Measurements from ENCODE around the gene KRTAP15-1. TPM values are rescaled to one million over a fixed set of nuclear protein-coding genes. Genes with fewer than 3 reads are reported as not detected.

Gene KRTAP15-1, protein sequence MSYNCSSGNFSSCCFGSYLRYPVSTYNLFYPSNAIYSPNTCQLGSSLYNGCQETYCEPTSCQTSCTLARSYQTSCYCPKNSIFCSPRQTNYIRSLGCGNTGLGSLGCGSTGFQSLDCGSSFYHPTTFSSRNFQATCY
- not detected for total RNA-seq

DNA sequence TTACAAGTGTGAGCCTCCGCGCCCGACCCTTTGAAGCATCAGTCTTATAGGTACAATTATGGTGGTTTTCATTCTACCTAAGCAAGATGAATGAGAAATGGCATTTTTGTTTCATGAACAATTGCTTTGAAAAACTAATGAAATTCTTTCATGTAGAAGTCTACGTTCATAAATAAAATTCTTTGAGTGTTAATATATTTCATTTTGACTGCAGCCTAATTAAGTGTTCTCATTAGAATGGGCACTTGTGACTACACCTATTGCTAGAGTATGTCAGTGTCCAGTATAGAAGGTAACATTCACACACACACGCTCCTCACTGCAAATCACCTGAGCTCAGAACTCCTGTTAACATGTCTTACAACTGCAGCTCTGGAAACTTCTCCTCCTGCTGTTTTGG is at the start of gene KRTAP15-1:
KRTAP15-1 (plus strand) TSS at position 301 of the 400 bp plus-strand sequence; CDS start at position 354, 53 bp downstream.
- FAIRE-seq (no peak), DNase-seq (ENCODE audit: low spot score in 2 of 2) (no peak)

- no peak for FAIRE-seq
- DNase-seq (ENCODE audit: low spot score in 2 of 2): no peak
These were observed 48.5 kb upstream of the KRTAP15-1 start for GRCh38 chr21:30391492-30392025.

DNA sequence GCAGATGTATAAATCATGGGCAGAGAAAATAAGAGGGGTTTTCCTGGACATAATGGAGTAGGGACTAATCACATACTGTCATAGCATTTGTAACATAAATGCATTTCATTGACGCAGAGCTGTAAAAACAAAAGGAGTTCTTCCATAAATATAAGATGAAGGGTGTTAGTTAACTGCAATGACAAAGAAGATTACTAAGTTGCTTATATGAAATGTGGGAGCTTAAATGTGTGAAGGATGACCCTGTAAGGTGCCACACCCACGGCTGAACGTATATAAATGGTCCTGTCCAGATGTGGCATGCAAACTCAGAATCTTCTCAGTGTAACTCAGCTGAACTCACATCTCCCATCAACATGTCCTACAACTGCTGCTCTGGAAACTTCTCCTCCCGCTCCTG is 44.3 kb upstream of the KRTAP15-1 start, which contains the start of gene KRTAP13-1:
KRTAP13-1 (plus strand) TSS at position 301 of the 400 bp plus-strand sequence; CDS start at position 357, 56 bp downstream.
- no peak for FAIRE-seq
- no peak for DNase-seq (ENCODE audit: low spot score in 2 of 2)

- FAIRE-seq: no peak
- DNase-seq (ENCODE audit: low spot score in 2 of 2): no peak
These were observed 31.1 kb upstream of the KRTAP15-1 start for GRCh38 chr21:30408782-30409494.

DNA sequence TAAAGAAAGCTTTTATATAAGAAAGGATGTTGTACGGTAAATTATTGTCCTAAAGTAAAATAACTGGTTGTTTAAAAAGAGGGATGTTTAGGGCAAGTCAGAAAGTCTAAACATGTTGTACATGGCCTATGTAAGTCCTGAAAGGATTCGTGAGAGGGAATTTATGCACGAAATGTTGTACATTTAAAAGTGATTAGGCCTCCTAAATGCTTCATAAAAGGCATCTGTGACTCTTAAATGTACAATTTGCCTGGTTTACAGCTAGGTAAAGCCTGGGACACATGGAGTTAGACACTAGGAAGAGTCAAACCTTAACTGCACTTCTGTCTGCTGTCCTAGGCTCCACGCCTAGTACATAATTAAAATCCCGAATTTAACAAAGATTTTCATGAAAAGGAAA is 24.1 kb upstream of the KRTAP15-1 start:
- FAIRE-seq (no peak), DNase-seq (ENCODE audit: low spot score in 2 of 2) (no peak)

- no peak for FAIRE-seq
- no peak for DNase-seq (ENCODE audit: low spot score in 2 of 2)
These were observed 14.2 kb upstream of the KRTAP15-1 start, which contains the start of gene KRTAP13-3 for GRCh38 chr21:30425826-30426225. KRTAP13-3 (minus strand) TSS chr21:30425926; CDS start chr21:30425912, 14 bp downstream.

- DNase-seq (ENCODE audit: low spot score in 2 of 2): no peak
These were observed 13.3 kb upstream of the KRTAP15-1 start for GRCh38 chr21:30426731-30427130.

GRCh38 chr21:30430170-30430655 is 9.9 kb upstream of the KRTAP15-1 start, which contains the start of gene KRTAP13-4:
KRTAP13-4 (plus strand) TSS chr21:30430220; CDS start chr21:30430276, 56 bp downstream.
- no peak for FAIRE-seq
- DNase-seq (ENCODE audit: low spot score in 2 of 2): no peak

More at GRCh38 chr21:30426731-30427130, 13.3 kb upstream of the KRTAP15-1 start:
- no peak for FAIRE-seq

GRCh38 chr21:30434033-30434631 is 5.9 kb upstream of the KRTAP15-1 start:
- no peak for DNase-seq (ENCODE audit: low spot score in 2 of 2)
- FAIRE-seq: no peak

DNA sequence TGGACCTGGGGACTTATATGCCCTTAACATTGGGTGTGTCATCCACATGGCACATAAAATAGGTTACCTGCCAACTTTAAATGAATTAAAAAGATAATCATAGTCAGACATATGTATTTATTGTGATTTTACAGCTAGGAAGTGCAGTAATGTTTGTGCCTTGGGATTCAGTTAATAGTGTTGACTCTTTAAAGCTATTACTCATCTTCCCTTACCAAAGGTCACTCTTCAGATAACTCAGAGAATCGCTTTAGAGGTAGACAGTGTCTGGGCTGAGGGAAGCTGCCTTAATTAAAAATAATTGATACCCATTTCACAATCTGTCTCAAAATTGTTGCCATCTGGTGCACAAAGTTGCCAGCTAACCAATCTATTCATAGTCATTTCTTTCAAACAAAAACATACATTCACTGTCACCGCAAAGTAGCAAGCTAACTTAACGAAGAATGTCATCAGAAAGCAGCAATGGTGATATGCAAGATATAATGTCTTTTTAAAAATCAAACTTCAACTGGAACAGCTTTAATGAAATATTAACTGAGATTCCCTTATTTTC is 3.0 kb upstream of the KRTAP15-1 start:
- FAIRE-seq (no peak), DNase-seq (ENCODE audit: low spot score in 2 of 2) (no peak)

DNA sequence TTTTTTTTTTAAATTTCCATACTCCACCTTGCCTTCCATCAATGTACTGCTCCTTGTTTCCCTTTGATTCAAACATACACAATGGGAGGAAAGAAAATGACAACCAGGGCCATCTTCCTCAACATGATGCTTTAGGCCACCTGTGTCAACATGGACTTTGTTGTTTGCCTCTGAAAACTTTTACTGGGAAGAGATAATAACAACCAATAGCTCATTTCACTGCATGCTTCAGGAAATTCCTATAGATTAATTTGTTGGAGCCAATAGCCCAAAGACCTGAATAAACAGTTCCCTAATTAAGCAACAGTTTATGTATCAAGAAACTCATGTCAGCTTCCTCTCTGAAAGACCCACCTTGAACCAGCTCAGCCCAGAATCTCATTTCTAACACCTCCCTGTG is 3.2 kb downstream of the KRTAP15-1 start:
- DNase-seq (ENCODE audit: low spot score in 2 of 2) (no peak), FAIRE-seq (no peak)

DNA sequence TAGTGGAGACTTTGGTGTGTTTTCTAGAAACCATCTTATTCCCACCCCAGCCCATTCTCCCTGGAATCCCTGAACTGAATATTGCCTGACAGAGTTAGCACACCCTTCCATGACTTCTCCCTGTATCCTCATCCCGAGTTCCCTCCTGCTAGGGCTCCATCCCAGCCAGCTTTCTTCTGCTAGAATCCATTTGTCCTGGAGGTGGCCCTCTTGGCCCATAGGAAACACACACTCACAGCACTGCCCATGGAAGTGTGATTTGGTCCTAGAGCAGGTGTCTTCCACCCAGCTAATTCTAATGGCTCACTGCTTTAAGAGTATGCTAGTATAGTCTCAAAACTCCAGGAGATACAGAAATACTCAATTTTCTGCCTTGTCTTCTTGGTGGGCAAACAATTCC is 4.1 kb downstream of the KRTAP15-1 start:
- FAIRE-seq (no peak), DNase-seq (ENCODE audit: low spot score in 2 of 2) (no peak)

- DNase-seq (ENCODE audit: low spot score in 2 of 2) (no peak), FAIRE-seq (no peak)
These were observed 7.0 kb downstream of the KRTAP15-1 start for GRCh38 chr21:30447056-30447455.

DNA sequence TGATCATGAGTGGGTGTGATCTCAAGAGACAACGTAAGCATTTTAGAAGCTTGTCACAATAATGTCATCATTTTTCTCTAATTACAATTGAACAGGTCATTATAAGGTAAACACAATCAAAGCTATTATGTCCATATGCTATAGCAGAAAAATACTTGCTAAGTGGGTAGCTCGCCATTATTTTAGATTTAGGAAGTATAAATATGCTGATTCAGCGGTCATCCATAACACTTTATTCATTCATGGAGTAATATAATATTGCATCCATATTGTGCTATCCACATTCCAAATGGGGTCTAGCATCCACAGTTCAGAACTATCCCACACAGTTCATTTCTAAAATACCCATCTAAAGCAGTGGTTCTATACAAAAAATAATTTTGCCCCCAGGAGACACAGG is 8.4 kb downstream of the KRTAP15-1 start:
- no peak for DNase-seq (ENCODE audit: low spot score in 2 of 2)
- FAIRE-seq: no peak

DNA sequence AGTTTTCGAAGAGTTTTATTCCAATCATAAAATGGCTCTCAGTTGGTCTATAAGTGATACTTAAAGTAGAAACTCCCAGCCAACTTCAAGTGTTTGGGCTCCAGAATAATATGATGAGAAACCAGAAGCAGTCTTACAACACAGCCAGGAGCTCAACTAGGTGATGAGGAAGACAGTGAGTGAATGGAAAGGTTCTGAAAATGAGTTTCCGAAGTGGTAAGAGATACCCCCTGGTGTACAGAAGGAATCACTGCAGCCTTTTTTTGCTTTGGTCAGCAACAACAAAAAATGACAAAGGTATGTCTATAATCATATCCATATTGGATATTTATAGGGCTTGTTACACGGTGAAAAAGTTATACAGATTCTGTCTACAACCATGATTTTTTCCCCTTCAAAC is 23.6 kb downstream of the KRTAP15-1 start:
- FAIRE-seq (no peak), DNase-seq (ENCODE audit: low spot score in 2 of 2) (no peak)

DNA sequence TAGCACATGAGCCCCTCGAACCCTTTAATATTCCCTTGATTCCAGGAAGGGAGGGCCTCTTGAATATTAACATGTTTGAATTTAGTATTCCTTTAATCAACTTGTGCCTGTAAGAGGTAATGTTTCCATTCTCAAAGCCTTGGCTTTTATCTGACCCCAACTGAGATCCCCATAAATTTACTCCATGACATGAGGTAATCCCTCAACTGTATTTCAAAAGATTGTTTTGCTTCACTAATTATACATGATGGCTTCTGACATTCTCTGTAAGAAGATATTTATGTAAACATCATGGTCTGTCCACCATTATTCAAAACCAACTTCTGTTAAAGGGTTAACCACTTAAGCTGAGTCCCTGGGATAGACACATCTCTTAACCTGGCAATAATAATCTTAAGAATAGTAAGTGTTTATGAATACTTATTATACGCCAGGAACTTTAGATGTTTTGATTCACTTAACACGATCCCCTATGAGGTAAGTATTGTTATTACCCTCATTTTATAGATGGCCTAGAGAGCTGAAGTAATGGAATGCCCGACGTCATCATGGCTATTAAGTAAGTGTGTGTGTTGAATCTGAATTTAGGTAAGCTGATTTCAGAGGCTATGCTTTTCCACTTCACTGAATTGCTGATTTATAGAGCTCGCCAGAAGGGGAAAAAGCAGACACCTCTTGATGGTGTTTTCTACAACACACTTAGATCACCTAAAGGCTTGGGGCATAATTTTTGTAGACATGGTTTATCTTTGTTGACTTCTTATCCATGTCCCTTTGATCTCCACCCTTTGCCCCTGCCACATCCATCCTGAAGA is 29.0 kb downstream of the KRTAP15-1 start:
- no peak for FAIRE-seq
- DNase-seq (ENCODE audit: low spot score in 2 of 2): no peak

DNA sequence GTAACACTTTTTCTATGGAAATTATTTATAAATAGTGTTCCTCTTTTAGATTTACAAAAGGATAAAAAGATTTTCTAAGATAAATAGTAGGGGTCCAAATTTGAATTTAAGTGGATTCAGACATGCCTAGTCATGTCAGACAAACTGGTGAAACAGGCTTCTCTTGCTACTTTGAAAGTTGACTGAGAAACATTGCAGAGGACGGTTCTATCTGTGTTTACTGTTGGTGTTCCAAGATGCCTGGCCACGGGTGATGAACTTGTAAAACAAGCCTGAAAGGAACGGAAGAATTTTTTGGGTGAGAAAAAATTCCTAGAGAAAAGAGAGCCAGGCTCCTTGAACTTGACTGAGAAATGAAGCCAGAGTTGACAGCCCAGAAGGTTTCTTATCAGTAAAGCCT is 37.9 kb downstream of the KRTAP15-1 start:
- no peak for FAIRE-seq
- DNase-seq (ENCODE audit: low spot score in 2 of 2): no peak

GRCh38 chr21:30479259-30479658 is 39.2 kb downstream of the KRTAP15-1 start:
- DNase-seq (ENCODE audit: low spot score in 2 of 2): no peak
- FAIRE-seq: no peak

GRCh38 chr21:30480145-30480544 is 40.1 kb downstream of the KRTAP15-1 start, which contains the start of gene KRTAP19-1:
KRTAP19-1 (minus strand) TSS chr21:30480367; CDS start chr21:30480317, 50 bp downstream.
- FAIRE-seq (no peak), DNase-seq (ENCODE audit: low spot score in 2 of 2) (no peak)

- FAIRE-seq (no peak), DNase-seq (ENCODE audit: low spot score in 2 of 2) (no peak)
These were observed 42.1 kb downstream of the KRTAP15-1 start for GRCh38 chr21:30482130-30482529.

Measured in frontal cortex (tissue), 4 donors.